OCI-LY7 (cell line): ENCODE measurements around the gene AMPH.
"Not testable (repeated sequence)": the region's sequence is repeated elsewhere in the genome, so short reads cannot be mapped to it uniquely, and the experiment has no call there.

Experiments
- CTCF ChIP-seq: fragments of 200-600 bp; sonication (generic); conservative IDR thresholded peaks from 2 replicates; pipeline ENCODE4 v1.5.1; 2014; ENCODE audit warnings: mild to moderate bottlenecking, antibody characterized with exemption, low read length, moderate library complexity, mixed read lengths
- EZH2phosphoT487 ChIP-seq: fragments of 200-600 bp; sonication (generic); IDR thresholded peaks from 2 replicates; pipeline ENCODE4 v1.6.1; 2018; ENCODE audit warnings: low read depth, borderline replicate concordance, mild to moderate bottlenecking, mixed run types, antibody characterized with exemption, low read length, moderate library complexity, mixed read lengths

- TF ChIP-seq CTCF, EZH2phosphoT487: not testable (repeated sequence)
Observed at GRCh38 chr7:38353431-38353881, 277.7 kb downstream of the AMPH start.
